HG03469 (cell line): Measurements from ENCODE around the gene ADCY7.
"Not testable (repeated sequence)": the region's sequence is repeated elsewhere in the genome, so short reads cannot be mapped to it uniquely, and the experiment has no call there.

ENCODE experiments used
- ATAC-seq: cut with Tn5 transposase; IDR thresholded peaks from one replicate; pipeline ENCODE4 v1.9.1; 2021; ENCODE audit warnings: mild to moderate bottlenecking, moderate library complexity, moderate number of reproducible peaks; ENCODE audit not compliant: unreplicated experiment

ADCY7 gene

DNA sequence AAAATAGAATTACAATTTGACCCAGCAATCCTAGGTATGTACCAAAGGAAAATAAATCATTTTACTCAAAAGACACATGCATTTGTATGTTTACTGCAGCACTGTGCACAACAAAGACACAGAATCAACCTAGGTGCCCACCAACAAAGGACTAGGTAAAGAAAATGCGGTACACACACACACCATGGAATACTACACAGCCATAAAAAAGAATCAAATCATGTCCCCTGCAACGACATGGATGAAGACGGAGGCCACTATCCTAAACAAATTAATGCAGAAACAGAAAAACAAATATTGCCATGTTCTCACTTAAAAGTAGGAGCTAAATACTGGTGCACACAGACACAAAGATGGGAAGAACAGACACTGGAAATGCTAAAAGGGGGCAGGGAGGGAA lies 66.2 kb downstream of the ADCY7 start:
- ATAC-seq = no peak

DNA sequence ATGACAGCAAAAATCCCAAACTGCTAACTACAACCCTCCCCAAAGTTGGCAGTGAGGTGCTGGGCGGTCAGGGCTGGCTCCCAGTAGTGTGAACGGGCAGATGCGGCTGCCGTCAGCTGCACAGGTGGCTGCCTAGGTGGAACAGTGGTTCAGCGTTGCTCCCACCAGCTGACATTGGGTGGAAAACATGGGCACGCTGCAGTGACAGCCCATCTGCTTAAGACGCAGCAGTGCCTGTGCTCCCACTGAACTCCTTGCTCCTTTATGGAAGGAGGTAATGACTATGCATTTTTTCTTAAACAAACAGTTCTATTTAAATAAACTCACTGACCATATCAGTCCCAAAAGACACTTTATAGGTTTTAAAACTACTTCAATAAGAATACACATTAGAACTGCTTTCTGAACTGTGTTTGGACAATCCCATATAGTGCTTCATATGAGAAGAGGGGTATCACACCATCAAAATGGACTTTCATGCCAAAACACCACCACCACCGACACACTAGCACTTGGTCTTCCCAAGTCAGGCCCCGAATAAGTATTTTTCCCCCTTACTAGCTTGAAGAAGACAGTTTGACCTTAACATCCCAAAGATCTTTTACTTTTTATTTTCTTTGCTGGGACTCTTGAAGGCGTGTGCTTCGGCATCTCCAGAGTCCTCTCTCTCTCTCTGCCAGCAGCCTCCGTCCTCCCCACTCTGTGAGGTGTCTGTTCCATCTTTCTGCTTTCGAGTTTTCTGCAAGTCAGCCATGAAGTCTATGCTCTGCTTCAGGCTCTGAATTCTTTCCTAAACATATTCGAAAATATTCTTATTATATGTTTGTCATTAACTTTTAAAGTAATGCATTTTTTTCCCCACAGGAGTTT lies 68.0 kb downstream of the ADCY7 start:
- no peak for ATAC-seq

DNA sequence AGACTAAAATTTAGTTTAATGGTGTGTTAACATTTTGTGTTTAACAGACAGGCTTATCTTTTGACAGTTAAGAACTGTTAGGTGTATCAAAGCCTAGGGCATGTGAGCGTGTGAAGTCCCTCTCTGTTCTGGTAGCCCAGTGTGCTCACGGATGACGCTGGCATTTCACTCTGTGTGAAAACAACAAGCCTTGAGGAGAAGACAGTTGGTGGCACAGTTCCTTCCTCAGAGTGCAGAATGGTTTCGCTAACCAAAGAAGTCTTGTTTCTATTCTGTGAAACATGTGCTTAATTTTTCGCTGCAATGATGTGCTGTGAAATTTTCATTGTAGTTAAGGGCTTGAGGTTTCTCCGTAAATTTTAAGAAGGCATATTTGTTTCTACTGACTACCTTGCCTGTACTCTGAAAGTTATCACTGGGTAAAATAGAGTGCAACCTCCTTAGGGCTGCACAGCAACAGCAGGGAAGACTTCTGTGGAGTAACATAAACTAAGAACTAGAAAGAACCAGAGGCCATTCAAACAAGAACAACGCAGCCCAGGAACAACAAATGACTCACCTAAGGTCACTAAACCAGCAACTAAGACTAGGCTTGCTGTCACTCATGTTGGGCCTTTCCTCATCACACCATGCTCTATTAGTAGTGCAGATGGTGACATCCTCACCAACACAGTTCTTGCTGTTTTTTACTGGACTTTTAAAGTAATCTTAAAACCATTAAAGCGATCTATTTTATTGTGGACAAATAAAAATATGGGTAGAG lies 69.0 kb downstream of the ADCY7 start:
- ATAC-seq = no peak

DNA sequence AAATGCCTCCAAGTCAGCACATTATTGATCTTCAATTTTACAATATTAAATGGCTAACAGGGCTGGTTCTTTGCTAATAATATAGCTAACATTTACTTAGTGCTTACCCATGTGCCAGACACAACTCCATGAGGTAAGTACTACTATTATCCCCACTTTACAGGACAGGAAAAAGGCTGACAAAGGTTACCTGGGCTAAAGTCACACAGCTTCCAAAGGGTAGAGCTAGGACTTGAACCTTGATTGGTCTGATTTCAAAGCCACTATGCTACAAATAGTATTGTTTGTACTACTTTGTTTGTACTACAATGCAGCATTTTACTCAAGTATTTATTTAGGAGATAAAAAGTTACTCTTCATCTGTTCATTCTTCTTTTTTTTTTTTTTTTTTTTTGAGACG lies 70.5 kb downstream of the ADCY7 start:
- ATAC-seq = no peak

DNA sequence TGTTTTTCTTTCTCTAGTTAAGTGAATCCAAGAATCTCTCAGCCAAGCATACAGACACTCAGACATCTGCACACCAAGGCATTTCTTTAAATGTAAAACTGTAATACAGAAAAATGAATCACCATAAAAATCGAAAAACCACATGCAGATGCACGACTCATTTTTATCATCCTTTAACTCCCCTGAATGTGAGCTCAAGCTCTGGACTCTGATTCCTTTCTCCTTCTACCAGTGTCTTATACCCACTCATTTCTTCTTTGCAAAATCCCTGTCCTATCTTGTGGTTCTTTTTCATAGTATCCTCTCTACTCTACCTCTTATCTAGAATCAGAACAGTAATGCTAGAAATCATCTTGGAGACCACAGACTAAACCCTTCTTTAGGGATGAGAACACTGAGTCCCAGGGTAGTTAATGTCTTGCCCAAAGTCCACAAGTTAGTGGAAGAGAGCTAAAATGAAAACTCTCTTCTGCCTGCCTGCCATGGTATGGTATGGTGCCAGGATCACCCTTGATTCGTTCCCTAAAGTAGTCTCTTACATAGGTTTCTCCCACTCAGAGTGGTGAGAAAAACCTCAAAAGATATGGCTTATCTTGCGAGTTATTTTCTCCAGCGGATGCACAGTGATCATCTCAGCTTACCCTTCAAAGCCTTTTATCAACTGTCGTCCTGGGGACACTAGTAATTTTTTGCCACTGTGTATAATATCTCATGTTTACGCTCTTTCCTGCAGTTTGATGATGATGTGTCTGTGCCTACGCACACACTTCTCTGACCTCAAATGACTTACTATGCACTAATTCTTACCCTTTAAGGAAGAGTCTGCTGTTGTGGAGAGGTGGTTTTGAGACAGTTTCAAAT lies 72.2 kb downstream of the ADCY7 start:
- no peak for ATAC-seq

DNA sequence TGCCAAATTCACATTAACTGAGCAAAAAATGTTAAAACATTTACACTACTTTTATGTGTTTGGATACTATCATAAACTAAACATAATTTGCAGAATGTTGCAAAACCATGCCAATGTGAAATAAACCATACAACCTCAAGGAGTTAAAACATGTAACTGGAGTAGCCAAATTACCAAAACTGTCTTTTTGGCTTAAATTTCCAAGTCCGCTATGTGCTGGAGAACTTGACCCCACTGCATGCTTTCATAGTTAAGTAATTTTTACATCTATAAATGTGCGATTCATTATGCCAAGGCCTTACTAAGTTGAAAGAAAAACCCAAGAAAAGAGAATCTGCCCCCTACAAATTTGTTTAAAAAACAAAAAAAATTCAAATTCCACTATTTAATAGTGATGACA lies 74.2 kb downstream of the ADCY7 start:
- ATAC-seq = no peak

DNA sequence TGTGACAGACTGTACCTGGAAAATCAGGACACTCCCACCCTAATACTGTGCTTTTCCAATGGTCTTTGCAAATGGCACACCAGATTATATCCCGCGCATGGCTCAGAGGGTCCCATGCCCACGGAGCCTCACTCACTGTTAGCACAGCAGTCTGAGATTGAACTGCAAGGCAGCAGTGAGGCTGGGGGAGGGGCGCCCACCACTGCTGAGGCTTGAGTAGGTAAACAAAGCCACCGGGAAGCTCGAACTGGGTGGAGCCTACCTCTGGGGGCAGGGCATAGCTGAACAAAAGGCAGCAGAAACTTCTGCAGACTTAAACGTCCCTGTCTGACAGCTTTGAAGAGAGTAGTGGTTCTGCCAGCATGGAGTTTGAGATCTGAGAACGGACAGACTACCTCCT lies 77.2 kb downstream of the ADCY7 start:
- ATAC-seq = not testable (repeated sequence)

DNA sequence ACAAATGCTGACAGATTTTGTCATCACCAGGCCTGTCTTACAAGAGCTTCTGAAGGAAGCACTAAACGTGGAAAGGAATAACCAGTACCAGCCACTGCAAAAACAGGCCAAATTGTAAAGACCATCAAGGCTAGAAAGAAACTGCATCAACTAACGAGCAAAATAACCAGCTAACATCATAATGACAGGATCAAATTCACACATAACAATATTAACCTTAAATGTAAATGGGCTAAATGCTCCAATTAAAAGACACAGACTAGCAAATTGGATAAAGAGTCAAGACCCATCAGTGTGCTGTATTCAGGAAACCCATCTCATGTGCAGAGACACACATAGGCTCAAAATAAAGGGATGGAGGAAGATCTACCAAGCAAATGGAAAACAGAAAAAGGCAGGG lies 78.9 kb downstream of the ADCY7 start:
- ATAC-seq = not testable (repeated sequence)

DNA sequence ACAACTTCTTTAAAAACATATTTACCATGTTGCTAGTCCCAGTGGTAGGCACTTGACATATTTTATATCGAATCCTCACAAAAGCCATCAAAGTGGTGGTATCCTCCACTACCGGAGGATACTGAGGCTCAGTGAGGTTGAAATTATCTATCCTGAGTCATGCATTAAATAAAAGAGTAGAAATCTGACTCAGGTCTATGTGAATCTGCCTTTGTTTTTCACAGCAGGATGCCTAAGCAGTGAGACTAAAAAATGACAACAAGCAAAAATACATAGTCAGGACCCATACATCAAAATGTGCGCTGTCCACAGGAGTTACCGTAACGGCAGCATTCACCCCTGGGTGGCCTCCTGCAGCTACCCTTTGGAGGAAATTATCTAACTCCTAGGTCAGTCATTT lies 84.8 kb downstream of the ADCY7 start:
- ATAC-seq = no peak

DNA sequence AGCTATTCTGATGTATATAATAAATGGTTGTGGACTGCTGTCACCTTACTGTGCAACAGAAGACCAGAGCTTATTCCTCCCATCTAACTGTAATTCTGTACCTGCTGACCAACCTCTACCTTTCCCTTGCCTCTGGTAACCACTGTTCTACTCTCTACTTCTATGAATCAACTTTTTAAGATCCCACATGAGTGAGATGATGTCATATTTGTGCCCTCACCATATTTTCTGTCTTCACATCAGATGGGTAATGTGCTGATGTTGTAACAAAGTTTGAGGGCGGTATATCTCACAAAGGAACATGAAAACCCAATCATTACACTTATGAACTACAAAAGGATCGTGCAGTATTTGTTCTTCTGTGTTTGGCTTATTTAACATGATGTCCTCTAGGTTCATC lies 85.6 kb downstream of the ADCY7 start:
- ATAC-seq = no peak

DNA sequence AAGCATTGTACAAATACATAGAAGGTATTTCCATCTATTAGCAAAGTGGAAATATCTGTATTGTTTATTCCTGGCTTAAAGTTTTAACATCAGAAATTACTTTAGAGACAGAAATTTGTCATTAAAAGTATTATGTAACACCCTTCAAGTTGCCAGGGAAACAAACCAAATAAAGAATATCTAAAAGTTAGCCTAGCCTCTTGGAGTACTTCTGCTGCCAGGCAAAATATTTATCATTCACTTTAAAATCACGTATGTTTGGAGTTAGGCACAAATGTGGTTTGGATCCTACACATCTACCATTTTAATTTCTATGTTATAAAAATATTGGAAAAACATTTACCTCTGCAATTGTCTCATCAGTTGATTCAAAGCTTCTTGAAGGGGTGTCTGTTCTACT lies 87.7 kb downstream of the ADCY7 start:
- ATAC-seq = no peak

DNA sequence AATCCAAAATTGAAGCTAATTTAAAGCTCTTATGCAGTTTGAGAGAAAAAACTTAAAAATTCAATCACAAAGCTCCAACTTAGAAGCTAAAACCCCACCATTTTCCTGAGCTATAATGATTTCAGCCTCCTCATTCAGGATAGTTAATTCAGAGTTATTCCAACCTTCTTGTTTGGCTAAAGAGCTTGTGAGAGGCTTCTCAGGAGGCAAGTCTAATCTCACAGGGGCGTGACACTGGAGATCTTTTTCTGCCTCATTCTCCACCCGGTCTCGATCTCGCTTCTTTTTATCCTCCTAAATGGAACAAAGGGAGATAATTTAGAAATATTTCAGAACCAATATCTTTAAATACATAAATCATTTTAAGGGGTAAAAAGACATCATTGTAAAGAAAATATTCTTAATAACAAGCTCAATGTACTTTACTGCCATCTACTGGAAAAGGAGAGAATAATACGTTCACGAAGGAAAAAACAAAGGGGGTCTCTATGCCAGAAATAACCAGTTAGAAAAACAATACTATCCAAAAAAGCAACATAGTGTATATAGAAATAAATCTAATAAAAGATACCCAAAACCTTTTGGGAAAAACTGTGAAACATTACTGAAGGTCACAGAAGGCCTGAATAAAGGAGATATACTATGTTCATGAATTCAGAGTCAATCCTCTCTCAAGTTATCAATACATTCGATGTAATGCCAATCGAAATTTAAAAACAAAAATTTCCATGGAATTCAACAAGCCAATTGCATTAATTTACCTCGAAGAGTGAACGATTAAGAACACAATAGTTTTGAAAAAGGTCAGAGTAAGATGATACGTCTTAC lies 88.5 kb downstream of the ADCY7 start:
- ATAC-seq = no peak

DNA sequence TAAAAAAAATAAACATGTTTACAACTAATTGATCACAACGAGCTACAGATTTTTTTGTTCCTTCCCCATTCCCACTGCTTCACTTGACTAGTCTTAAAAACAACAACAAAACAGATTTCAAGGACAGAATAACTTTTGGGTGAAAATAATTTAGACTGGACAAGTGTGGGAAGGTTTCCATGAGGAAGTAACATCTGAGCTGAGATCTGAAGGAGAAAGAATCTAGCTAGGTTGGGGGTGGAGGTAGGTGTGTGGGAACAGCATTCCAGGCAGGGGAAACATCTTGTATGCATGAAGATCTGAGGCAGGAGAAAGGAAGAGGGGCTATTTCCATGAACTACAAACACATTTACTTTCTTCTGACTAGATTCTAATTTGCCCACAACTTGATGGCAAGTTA lies 93.3 kb downstream of the ADCY7 start:
- no peak for ATAC-seq

DNA sequence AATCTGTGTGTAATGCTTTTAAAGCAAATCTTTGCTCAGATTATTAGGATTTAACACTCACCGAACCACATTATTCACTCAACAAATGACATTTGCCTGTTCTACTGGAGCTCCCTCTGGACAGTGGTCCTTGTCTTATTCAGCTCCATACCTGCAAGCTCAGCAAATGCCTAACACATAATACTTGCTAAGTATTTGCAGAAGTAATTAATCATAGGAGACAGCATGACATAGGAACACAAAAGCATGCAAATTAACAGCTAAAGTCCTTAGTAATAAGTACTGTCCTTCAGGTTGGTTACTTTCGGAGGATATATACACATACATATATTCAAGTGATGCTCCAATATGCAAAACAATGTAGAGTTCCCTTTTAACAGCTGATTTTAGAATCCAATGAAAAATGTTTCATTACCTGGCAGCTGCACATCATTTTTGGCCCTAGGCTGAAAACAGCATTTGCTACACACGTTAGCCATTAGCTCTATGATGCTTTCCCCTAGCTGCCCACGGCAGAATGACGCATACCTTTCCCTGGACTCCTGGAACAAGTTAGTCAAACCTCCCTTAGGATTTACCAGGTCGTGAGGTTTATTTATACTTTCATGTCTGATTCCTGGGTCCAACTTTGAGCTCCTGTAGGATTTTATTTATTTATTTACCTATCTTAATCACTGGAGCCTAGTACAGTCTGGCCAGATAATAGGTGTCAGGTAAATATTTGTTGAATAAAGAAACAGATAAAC lies 93.9 kb downstream of the ADCY7 start:
- no peak for ATAC-seq

DNA sequence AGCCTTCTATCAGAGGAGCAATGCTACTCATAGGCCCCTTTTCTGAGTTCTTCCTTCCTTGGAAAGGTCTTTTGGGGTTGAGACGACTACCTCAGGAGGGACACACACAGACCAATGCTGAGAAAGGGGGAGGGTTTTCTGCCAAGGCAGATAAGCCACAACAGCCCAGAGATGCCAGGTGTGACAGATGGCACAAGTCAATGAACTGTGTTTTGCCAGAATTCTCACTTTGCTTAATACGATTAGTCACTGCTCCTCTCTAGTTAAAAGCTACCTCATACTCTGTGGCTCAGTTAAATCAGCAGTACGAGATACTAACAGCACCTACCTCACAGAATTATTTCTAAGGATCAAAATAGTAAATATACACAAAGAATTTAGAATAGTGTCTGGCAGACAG lies 94.4 kb downstream of the ADCY7 start:
- ATAC-seq = no peak

DNA sequence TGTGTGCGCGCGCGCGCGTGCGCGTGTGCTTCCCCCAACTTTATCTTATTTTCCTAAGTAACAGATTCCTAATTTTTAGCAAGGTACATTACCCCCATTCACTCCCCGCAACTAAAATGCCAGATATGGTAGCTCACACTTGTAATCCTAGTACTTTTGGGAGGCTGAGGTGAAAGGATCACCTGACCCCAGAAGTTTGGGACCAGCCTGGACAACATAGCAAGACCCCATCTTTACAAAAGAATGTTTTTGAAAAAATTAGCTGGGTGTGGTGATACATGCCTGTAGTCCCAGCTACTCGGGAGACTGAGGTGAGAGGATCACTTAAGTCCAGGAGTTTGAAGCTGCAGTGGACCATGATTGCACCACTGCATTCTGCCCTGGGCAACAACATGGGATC lies 97.3 kb downstream of the ADCY7 start:
- ATAC-seq = no peak

DNA sequence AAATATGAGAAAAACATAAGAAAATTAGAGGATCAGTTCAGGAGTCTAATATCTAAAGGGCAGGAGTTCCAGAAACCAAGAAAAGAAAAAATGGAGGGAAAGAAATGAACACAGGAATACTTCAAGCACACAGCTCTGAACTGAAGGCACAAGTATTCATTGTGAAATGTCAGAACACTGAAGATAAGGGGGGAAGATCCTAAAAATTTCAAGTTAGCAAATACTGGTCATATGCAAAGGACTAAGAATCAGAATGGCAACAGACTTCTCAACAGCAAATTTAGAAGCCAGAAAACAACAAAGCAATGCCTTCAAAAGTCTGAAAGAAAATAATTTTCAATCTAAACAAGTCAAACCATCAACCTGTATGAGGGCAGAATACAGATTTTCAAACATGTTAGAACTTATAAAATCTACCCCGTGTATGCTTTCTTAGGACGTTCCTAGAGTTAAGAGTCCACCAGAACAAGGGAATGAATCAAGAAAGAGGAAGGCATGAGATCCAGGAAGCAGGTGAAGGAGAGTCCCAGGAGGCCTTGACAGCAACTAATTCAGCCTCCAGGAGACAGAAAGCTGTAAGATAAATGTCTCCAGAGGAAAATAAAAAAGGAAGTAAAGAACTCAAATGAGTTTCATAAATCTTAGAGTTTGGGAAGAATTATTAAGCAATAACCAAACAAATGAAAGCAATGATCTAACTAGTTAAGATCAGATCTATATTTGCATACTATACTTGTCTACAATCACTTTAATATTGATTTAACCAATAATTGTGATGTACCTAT lies 99.6 kb downstream of the ADCY7 start:
- ATAC-seq = no peak
